ENCODE measurements around the gene ABHD17B.

GRCh38 chr9:71929223-71929622 lies 18.2 kb upstream of the ABHD17B start:
- TF ChIP-seq ASH2L (IDR thresholded peaks at IDR 0.05; ENCODE audit: borderline replicate concordance, low read depth) = no peak
- TF ChIP-seq POLR2AphosphoS5 (IDR thresholded peaks at IDR 0.05; ENCODE audit: low read length) = no peak
- TF ChIP-seq RAD51 (IDR thresholded peaks at IDR 0.05) = no peak
- no peak for TF ChIP-seq POLR2AphosphoS2 (IDR thresholded peaks at IDR 0.05; ENCODE audit: low read depth, low read length)
